Breast epithelium (tissue), 3 donors: ENCODE results near the gene GNAO1.

Source experiments
- POLR2A ChIP-seq: fragments of 450-650 bp; IDR thresholded peaks from one replicate; pipeline ENCODE4 v1.6.1; 2016; ENCODE audit warnings: antibody characterized with exemption, mild to moderate bottlenecking, moderate library complexity
- POLR2AphosphoS5 ChIP-seq, 3 donors: sonication (generic); formaldehyde crosslinking; IDR thresholded peaks; one replicate each; pipeline ENCODE4 v1.6.1; 2017; ENCODE audit warnings: antibody characterized with exemption in 3 of 3
- TF ChIP-seq, protein P1 (sequence below), 3 donors: fragments of 450-650 bp; IDR thresholded peaks; one replicate each; pipeline ENCODE4 v1.5.1; 2016 to 2017; ENCODE audit warnings: antibody characterized with exemption in 3 of 3, mild to moderate bottlenecking in 3 of 3, moderate library complexity in 3 of 3

DNA sequence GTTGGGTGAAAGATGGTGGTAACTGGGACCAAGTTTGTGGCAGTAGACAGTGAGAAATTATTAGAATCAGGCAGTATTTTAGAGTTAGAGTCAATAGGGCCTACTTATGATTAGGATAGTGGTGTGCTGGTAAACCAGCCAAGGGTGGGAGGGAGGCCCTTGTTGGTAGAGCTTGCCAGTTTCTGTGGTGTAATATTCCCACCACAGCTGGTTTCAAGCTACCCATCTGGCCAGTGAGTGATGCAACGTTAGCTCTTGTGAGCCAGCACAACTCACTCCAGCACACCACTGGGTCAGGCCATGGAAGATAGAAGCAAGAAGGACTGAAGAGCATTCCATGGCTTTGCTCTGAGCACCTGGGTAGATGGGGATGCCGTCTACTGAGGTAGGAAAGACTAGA lies 34.9 kb downstream of the GNAO1 start:
- TF ChIP-seq, protein P1, sequence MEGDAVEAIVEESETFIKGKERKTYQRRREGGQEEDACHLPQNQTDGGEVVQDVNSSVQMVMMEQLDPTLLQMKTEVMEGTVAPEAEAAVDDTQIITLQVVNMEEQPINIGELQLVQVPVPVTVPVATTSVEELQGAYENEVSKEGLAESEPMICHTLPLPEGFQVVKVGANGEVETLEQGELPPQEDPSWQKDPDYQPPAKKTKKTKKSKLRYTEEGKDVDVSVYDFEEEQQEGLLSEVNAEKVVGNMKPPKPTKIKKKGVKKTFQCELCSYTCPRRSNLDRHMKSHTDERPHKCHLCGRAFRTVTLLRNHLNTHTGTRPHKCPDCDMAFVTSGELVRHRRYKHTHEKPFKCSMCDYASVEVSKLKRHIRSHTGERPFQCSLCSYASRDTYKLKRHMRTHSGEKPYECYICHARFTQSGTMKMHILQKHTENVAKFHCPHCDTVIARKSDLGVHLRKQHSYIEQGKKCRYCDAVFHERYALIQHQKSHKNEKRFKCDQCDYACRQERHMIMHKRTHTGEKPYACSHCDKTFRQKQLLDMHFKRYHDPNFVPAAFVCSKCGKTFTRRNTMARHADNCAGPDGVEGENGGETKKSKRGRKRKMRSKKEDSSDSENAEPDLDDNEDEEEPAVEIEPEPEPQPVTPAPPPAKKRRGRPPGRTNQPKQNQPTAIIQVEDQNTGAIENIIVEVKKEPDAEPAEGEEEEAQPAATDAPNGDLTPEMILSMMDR (IDR thresholded peaks at IDR 0.05): no peak
- TF ChIP-seq POLR2A (no peak), POLR2AphosphoS5 (IDR thresholded peaks at IDR 0.05) (no peak)
